ENCODE measurements around the gene RNF166.

DNA sequence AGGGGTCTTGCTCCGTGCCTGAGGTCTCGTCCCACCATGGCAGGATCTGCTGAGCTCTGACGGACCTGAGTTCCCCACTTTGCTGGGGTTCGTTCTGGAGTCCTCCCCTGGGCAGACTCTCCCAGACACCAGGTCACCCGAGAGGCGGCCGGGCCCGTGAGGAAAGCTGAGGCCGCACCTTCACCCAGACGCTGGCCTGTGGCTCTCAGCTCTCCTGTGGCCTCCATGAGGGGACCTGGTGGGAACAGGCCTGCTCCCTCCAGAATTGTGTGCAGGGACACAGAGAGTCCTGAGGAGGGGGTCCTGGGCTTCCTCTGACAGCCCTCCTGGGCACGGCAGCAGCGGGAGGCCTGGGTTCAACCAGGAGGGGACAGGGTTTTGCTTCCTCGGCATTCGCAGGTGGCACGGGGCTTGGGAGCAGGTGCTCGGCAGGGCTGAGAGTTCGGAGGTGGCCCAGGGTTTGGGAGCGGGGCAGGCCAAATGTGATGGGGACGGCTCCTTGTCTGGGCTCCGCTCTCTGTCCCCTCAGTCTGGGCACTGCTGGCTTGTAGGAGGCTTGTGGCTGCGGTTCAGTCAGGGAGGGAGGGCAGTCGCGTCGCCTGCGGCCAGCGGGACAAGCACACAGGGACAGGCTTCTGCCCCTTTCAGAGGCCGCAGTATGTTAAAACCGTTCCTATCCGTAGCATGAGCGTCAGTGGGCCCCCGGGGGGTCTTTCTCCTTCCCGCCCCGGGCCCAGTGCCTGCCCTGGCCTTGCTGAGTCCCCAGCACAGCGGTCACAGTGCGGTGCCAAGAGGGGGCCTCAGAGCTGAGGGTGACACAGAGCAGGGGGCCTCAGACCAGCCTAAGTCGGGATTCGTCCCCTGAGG lies 11.8 kb downstream of the RNF166 start:
- TF ChIP-seq NFIB (CRISPR knock-in tag; IDR thresholded peaks at IDR 0.05; ENCODE audit: borderline replicate concordance), result no peak
- no peak for TF ChIP-seq FOXK2 (IDR thresholded peaks at IDR 0.05)
- TF ChIP-seq, protein P1, sequence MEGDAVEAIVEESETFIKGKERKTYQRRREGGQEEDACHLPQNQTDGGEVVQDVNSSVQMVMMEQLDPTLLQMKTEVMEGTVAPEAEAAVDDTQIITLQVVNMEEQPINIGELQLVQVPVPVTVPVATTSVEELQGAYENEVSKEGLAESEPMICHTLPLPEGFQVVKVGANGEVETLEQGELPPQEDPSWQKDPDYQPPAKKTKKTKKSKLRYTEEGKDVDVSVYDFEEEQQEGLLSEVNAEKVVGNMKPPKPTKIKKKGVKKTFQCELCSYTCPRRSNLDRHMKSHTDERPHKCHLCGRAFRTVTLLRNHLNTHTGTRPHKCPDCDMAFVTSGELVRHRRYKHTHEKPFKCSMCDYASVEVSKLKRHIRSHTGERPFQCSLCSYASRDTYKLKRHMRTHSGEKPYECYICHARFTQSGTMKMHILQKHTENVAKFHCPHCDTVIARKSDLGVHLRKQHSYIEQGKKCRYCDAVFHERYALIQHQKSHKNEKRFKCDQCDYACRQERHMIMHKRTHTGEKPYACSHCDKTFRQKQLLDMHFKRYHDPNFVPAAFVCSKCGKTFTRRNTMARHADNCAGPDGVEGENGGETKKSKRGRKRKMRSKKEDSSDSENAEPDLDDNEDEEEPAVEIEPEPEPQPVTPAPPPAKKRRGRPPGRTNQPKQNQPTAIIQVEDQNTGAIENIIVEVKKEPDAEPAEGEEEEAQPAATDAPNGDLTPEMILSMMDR (CRISPR knock-in tag; IDR thresholded peaks at IDR 0.05), result no peak
- no peak for TF ChIP-seq JUN (CRISPR knock-in tag; IDR thresholded peaks at IDR 0.05)
- no peak for TF ChIP-seq SUZ12 (IDR thresholded peaks at IDR 0.05; ENCODE audit: low read depth, low read length)
- TF ChIP-seq MXI1 (IDR thresholded peaks at IDR 0.05; ENCODE audit: borderline replicate concordance, low read depth, low read length), result no peak
